ENCODE data around the gene LRRIQ4. TPM values are rescaled to one million over a fixed set of nuclear protein-coding genes. Genes with fewer than 3 reads are reported as not detected.

The LRRIQ4 gene
- 0.04 and 0.41 TPM in 2 replicates for total RNA-seq

GRCh38 chr3:169812332-169813235, at the start of gene LRRIQ4, which contains the start of gene LRRC34:
Gene LRRIQ4 (plus strand): TSS chr3:169812870. CDS start chr3:169821922, 9,052 bp downstream.
Gene LRRC34 (minus strand): TSS chr3:169812904. CDS start chr3:169812548, 356 bp downstream.
- no peak for TF ChIP-seq CTCF (IDR thresholded peaks at IDR 0.05; ENCODE audit: insufficient read depth, low read length, poor library complexity, severe bottlenecking)
- Histone ChIP-seq H3K4me3 (ENCODE audit: low read depth, low read length) (peak within 1 kb of the TSS; percentile 54), H3K27me3 (ENCODE audit: control insufficient read depth, insufficient read depth, low read length) (no peaks in the 10 kb centered on the region), H3K36me3 (ENCODE audit: control insufficient read depth, insufficient read depth, low read length) (no peaks in the 10 kb centered on the region)
- DNase-seq (ENCODE audit: low read depth) = peak; percentile 50

GRCh38 chr3:169764312-169764881, 48.3 kb upstream of the LRRIQ4 start:
- H3K27me3 ChIP-seq (ENCODE audit: control insufficient read depth, insufficient read depth, low read length) = no peaks in the 10 kb centered on the region
- no peak for DNase-seq (ENCODE audit: low read depth)
- H3K36me3 ChIP-seq (ENCODE audit: control insufficient read depth, insufficient read depth, low read length) = no peaks in the 10 kb centered on the region
- H3K4me3 ChIP-seq (ENCODE audit: low read depth, low read length) = peak overlapping the region; percentile 83
- TF ChIP-seq CTCF (IDR thresholded peaks at IDR 0.05; ENCODE audit: insufficient read depth, low read length, poor library complexity, severe bottlenecking) = no peak

GRCh38 chr3:169764882-169765612, 47.6 kb upstream of the LRRIQ4 start, which contains the start of gene TERC:
Gene TERC (minus strand): TSS chr3:169765060.
- Histone ChIP-seq H3K36me3 (ENCODE audit: control insufficient read depth, insufficient read depth, low read length) (no peaks in the 10 kb centered on the region), H3K4me3 (ENCODE audit: low read depth, low read length) (peak within 1 kb of the TSS; percentile 83), H3K27me3 (ENCODE audit: control insufficient read depth, insufficient read depth, low read length) (no peaks in the 10 kb centered on the region)
- no peak for DNase-seq (ENCODE audit: low read depth)
- no peak for TF ChIP-seq CTCF (IDR thresholded peaks at IDR 0.05; ENCODE audit: insufficient read depth, low read length, poor library complexity, severe bottlenecking)

GRCh38 chr3:169769287-169770181, 43.1 kb upstream of the LRRIQ4 start, which contains the start of gene ACTRT3:
Gene ACTRT3 (minus strand): TSS chr3:169769561. CDS start chr3:169769520, 41 bp downstream.
- no peaks in the 10 kb centered on the region for H3K27me3 ChIP-seq (ENCODE audit: control insufficient read depth, insufficient read depth, low read length)
- no peak for DNase-seq (ENCODE audit: low read depth)
- TF ChIP-seq CTCF (IDR thresholded peaks at IDR 0.05; ENCODE audit: insufficient read depth, low read length, poor library complexity, severe bottlenecking) = peak; percentile 5
- no peaks in the 10 kb centered on the region for H3K36me3 ChIP-seq (ENCODE audit: control insufficient read depth, insufficient read depth, low read length)
- H3K4me3 ChIP-seq (ENCODE audit: low read depth, low read length) = peak within 1 kb of the TSS; percentile 59
